PC-9 (cell line): ENCODE results near the gene SIX1.

Source experiments
- CTCF ChIP-seq: fragments of 200-600 bp; sonication (generic); conservative IDR thresholded peaks from 2 replicates; pipeline ENCODE4 v1.6.1; 2017; ENCODE audit warnings: mixed run types, antibody characterized with exemption, mild to moderate bottlenecking, moderate library complexity
- EZH2 ChIP-seq: fragments of 200-600 bp; sonication (generic); IDR thresholded peaks from 2 replicates; pipeline ENCODE4 v1.8.0; 2017; ENCODE audit warnings: antibody characterized with exemption, low read depth

GRCh38 chr14:60642270-60643140 lies 6.8 kb downstream of the SIX1 start:
- no peak for TF ChIP-seq EZH2
- no peak for TF ChIP-seq CTCF
